Common myeloid progenitor, CD34-positive (primary cell): ENCODE measurements around the gene CAP2.
"Not testable (repeated sequence)": the region's sequence is repeated elsewhere in the genome, so short reads cannot be mapped to it uniquely, and the experiment has no call there.

Experiments used
- CTCF ChIA-PET: fragments of 350-600 bp; sonication (Branson Sonifier 250); formaldehyde crosslinking; loops from one replicate; lab custom pipeline; 2021; ENCODE audit warnings: antibody characterized with exemption; lab: Charles Lee
- POLR2A ChIA-PET: fragments of 350-600 bp; sonication (Branson Sonifier 250); formaldehyde crosslinking; loops from one replicate; lab custom pipeline; 2021; ENCODE audit warnings: antibody characterized with exemption; lab: Charles Lee
- DNase-seq, 3 donors: peaks; one replicate each; pipeline versions ENCODE4 v3.0.0 to v3.0.0-alpha.2; 2013
- H3K27ac ChIP-seq, 2 experiments: 1 replicate in 1 of 2; 2 replicates in 1 of 2; pipeline ENCODE4 v1.7.0; 2013; ENCODE audit warnings: inconsistent platforms in 2 of 2, low read length in 2 of 2, mild to moderate bottlenecking in 2 of 2, low read depth in 1 of 2, moderate library complexity in 1 of 2; ENCODE audit not compliant: severe bottlenecking in 2 of 2, insufficient read depth in 1 of 2, poor library complexity in 1 of 2
- H3K27me3 ChIP-seq, 5 experiments: replicated peaks in 2 of 5; 1 replicate in 3 of 5; 2 replicates in 2 of 5; pipeline versions ENCODE4 v1.6.1 to v1.7.0; 2013; ENCODE audit warnings: low read length in 4 of 5, mild to moderate bottlenecking in 2 of 5, moderate library complexity in 2 of 5, inconsistent platforms in 1 of 5; ENCODE audit not compliant: insufficient read depth in 5 of 5, control insufficient read depth in 4 of 5
- H3K36me3 ChIP-seq, 4 experiments: 1 replicate in 2 of 4; 2 replicates in 2 of 4; pipeline versions ENCODE4 v1.6.1 to v1.7.0; 2013; ENCODE audit warnings: low read length in 3 of 4, control low read depth in 1 of 4, mild to moderate bottlenecking in 1 of 4; ENCODE audit not compliant: control insufficient read depth in 4 of 4, insufficient read depth in 4 of 4
- H3K4me1 ChIP-seq, 4 experiments: 1 replicate in 3 of 4; 2 replicates in 1 of 4; pipeline versions ENCODE4 v1.6.1 to v1.7.1; 2013; ENCODE audit warnings: low read length in 3 of 4, mild to moderate bottlenecking in 3 of 4, control low read depth in 1 of 4, inconsistent platforms in 1 of 4, moderate library complexity in 1 of 4; ENCODE audit not compliant: control insufficient read depth in 4 of 4, insufficient read depth in 4 of 4; ENCODE audit errors: control extremely low read depth in 1 of 4
- H3K4me3 ChIP-seq, 7 experiments: 1 replicate in 4 of 7; 2 replicates in 3 of 7; pipeline versions ENCODE4 v1.5.1 to v1.7.0; 2013; ENCODE audit warnings: mild to moderate bottlenecking in 7 of 7, low read length in 6 of 7, moderate library complexity in 6 of 7, inconsistent platforms in 2 of 7, low read depth in 2 of 7, control low read depth in 1 of 7; ENCODE audit not compliant: insufficient read depth in 4 of 7, control insufficient read depth in 1 of 7; ENCODE audit errors: extremely low read depth in 1 of 7
- H3K9me3 ChIP-seq, 5 experiments: 1 replicate in 4 of 5; 2 replicates in 1 of 5; pipeline versions ENCODE4 v1.6.1 to v1.7.1; 2013; ENCODE audit warnings: low read length in 4 of 5, mild to moderate bottlenecking in 2 of 5, inconsistent platforms in 1 of 5, low read depth in 1 of 5, moderate library complexity in 1 of 5; ENCODE audit not compliant: control insufficient read depth in 4 of 5, insufficient read depth in 2 of 5; ENCODE audit errors: control extremely low read depth in 1 of 5
- WGBS: methylation state at CpG from one replicate; pipeline ENCODE4 v1.1.5; 2013; ENCODE audit not compliant: insufficient coverage; 5-methylcytosine and 5-hydroxymethylcytosine counted together

CAP2 gene

DNA sequence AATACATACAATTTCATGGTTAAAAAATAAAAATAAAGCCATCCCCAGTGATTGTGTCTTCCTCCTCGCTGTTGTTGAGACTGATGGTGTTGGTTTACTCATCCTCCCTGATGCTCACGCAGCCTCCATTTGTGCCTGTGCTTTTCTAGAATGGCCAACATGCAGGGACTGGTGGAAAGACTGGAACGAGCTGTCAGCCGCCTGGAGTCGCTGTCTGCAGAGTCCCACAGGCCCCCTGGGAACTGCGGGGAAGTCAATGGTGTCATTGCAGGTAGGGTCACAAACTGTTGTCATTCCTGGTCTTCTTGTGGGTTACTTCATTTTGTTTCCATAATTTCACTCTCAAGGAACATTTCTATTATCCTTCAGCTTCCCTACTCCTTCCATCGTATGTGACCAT lies 28.0 kb downstream of the CAP2 start:
- Histone ChIP-seq H3K4me3 (no peak overlapping the region), H3K36me3 (no peaks in the 10 kb centered on the region), H3K4me1 (no peaks in the 10 kb centered on the region), H3K27me3 (peaks cover 0 to 5% (median 0%) of the 10 kb centered on the region in 5 experiments), H3K9me3 (no peaks in the 10 kb centered on the region), H3K27ac (no peak overlapping the region)
- ChIA-PET POLR2A (interaction anchor here (0.6 kb wide), 1 partner anchor 253 kb away, joined by 5 read pairs; no protein-coding TSS in a partner anchor), CTCF (no interaction called here)
- DNase-seq, result no peak
- WGBS, result 96% methylated on average over 7 of the region's 7 CpGs

DNA sequence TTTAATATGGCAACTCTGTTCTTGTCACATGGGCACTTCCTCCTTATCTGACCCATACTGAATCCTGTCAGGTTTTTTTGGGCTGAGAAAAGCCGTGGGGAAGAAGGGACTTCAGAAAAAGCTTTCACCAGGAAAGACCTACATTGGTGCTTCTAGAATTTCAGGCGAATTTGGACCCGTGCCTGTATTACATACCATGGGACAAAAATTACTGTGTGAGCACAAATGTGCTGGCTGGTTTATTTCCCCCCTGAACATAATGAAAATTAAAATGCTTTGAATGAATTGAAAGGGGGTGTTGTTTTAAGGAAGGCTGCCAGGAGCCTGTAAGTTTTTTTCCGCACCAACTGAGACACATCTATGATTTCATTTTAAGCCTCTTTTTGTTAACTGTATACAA lies 29.6 kb downstream of the CAP2 start:
- no peak for DNase-seq
- no peaks in the 10 kb centered on the region for H3K4me1 ChIP-seq
- H3K27me3 ChIP-seq, result peaks cover 0 to 5% (median 0%) of the 10 kb centered on the region in 5 experiments
- H3K9me3 ChIP-seq, result no peaks in the 10 kb centered on the region
- ChIA-PET CTCF (no interaction called here), POLR2A (no interaction called here)
- H3K27ac ChIP-seq, result no peak overlapping the region
- H3K4me3 ChIP-seq, result no peak overlapping the region
- no peaks in the 10 kb centered on the region for H3K36me3 ChIP-seq
- 69% methylated on average over 3 of the region's 4 CpGs for WGBS

DNA sequence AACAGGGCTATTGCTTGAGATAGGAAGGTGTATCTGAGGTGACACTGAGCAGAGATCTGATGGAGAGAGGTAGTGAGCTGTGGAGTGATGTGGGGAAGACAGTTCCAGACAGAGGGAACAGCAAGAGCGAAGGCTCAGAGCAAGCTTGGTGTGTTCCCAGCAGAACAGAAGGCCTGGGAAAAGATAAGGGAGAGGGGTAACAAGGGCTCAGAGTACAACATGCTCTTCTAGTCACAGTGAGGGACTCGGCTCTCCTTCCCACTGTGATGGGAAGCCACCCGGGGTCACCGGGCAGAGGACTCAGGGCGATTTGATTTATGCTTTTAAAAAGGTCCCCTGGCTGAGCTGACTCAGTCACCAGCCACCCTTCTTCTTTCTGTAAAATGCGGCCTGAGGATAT lies 33.7 kb downstream of the CAP2 start:
- Histone ChIP-seq H3K27ac (no peak overlapping the region), H3K4me3 (no peak overlapping the region), H3K9me3 (no peaks in the 10 kb centered on the region), H3K27me3 (no peaks in the 10 kb centered on the region), H3K36me3 (no peaks in the 10 kb centered on the region), H3K4me1 (no peaks in the 10 kb centered on the region)
- WGBS, result 96% methylated on average over 5 of the region's 6 CpGs
- DNase-seq, result no peak
- ChIA-PET CTCF (no interaction called here), POLR2A (no interaction called here)

DNA sequence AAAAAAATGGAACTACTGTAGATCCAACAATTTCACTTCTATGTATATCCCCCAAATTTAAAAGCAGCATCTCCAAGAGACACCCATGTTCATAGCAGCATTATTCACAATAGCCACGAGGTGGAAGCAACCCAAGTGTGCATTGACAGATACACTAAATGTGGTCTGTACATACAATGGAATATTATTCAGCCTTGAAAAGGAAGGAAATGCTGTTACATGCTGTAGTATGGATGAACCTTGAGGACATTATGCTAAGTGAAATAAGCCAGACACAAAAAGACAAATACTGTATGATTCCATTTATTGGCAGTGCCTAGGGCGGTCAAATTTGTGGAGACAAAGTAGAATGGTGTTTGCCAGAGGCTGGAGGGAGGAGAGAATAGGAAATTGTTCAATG lies 34.2 kb downstream of the CAP2 start:
- POLR2A ChIA-PET, result no interaction called here
- no peaks in the 10 kb centered on the region for H3K4me1 ChIP-seq
- no peaks in the 10 kb centered on the region for H3K9me3 ChIP-seq
- H3K36me3 ChIP-seq, result no peaks in the 10 kb centered on the region
- 100% methylated on average over 1 of the region's 2 CpGs for WGBS
- DNase-seq, result no peak
- no peak overlapping the region for H3K27ac ChIP-seq
- CTCF ChIA-PET, result no interaction called here
- no peaks in the 10 kb centered on the region for H3K27me3 ChIP-seq
- H3K4me3 ChIP-seq, result no peak overlapping the region

DNA sequence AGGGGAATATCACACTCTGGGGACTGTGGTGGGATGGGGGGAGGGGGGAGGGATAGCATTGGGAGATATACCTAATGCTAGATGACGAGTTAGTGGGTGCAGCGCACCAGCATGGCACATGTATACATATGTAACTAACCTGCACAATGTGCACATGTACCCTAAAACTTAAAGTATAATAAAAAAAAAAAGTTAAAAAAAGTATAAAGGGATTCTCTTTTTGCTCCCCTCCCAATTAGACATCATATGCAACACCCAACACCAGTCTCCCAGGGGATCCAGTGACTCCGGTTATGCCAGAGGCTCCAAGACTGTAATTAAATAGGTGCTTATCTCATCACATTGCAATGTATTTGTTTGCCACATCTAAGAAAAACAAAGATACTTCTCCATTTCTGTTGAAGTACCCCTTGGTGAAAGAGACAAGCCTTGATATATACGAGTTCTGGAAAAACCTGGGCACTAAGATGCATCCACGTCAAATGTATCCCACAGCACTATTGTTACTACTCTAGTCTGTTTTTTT lies 35.3 kb downstream of the CAP2 start:
- H3K4me1 ChIP-seq, H3K27me3 ChIP-seq, H3K36me3 ChIP-seq, H3K9me3 ChIP-seq, POLR2A ChIA-PET, DNase-seq, H3K4me3 ChIP-seq, H3K27ac ChIP-seq, CTCF ChIA-PET: not testable (repeated sequence)
- 92% methylated on average over 2 of the region's 5 CpGs for WGBS

DNA sequence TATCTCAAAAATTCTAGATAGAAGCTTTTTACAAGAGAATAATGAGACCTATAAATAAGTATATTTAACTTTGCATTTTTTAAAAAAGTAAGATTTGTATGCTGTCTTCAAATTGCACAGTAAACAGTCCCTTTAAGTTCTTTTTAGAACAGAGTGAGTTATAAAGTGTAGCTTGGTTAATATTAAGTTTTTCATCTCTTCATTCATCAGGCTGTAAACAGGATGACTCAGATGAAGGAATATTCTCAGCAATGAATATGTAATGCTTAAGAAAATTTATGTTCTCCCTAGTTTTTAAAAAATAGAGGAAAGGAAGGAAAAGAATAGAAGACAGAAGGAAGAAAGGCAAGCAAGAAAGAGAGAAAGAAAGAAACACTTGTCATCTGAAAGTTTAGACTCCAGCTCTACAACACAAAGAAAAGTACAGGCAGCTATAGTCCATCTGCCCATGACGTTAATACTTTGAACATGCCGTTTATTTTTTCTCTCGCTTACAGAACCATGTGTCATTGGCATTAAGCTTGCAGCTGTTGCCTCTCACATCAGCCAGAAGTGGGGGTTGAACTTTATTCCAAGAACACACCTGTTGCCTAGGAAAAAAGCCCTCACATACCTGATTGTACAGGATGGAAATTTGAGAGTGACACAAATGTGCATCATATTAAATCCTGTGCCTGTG lies 36.1 kb downstream of the CAP2 start:
- no peak overlapping the region for H3K4me3 ChIP-seq
- POLR2A ChIA-PET, result interaction anchor here (0.9 kb wide), 1 partner anchor 36 kb away, joined by 3 read pairs; the partner anchor contains the start of gene CAP2
- no peak overlapping the region for H3K27ac ChIP-seq
- DNase-seq, result no peak
- H3K27me3 ChIP-seq, result no peaks in the 10 kb centered on the region
- no peaks in the 10 kb centered on the region for H3K4me1 ChIP-seq
- no peaks in the 10 kb centered on the region for H3K36me3 ChIP-seq
- CTCF ChIA-PET, result no interaction called here
- no peaks in the 10 kb centered on the region for H3K9me3 ChIP-seq
- WGBS, result 82% methylated on average over 2 of the region's 3 CpGs

DNA sequence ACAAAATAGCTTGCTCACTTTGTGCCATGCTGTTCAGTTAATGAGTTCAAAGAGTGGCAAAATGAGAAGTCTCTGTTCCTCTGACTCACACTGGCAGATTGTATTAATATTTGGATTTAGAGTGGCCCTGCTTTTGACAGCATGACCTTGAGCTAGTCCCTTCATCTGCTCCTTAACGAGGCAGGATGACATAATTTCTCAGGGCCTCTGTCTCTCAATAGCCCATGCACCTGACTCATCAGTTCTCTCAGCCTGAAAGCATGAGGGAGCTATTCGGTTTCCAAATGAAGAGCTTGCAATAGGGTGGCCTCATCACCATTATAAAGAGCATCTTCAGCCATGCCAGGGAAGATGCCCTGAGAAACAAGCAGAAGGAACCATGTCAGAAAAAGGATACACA lies 38.2 kb downstream of the CAP2 start:
- 84% methylated on average over 2 of the region's 2 CpGs for WGBS
- H3K36me3 ChIP-seq, result no peaks in the 10 kb centered on the region
- H3K4me3 ChIP-seq, result no peak overlapping the region
- no peak for DNase-seq
- H3K9me3 ChIP-seq, result peaks cover 0 to 3% (median 2%) of the 10 kb centered on the region in 5 experiments
- ChIA-PET POLR2A (no interaction called here), CTCF (no interaction called here)
- H3K27me3 ChIP-seq, result no peaks in the 10 kb centered on the region
- no peaks in the 10 kb centered on the region for H3K4me1 ChIP-seq
- no peak overlapping the region for H3K27ac ChIP-seq
